HG02973 (cell line): ENCODE measurements around the gene SZT2.
"Not testable (repeated sequence)": the region's sequence is repeated elsewhere in the genome, so short reads cannot be mapped to it uniquely, and the experiment has no call there.

ENCODE experiments used
- ATAC-seq: cut with Tn5 transposase; IDR thresholded peaks from one replicate; pipeline ENCODE4 v1.9.1; 2021; ENCODE audit warnings: moderate library complexity; ENCODE audit not compliant: unreplicated experiment

Gene SZT2

GRCh38 chr1:43477716-43478115 is 88.0 kb downstream of the SZT2 start:
- no peak for ATAC-seq

- ATAC-seq: no peak
Measured at GRCh38 chr1:43479414-43479813, 89.7 kb downstream of the SZT2 start.

GRCh38 chr1:43481491-43481890 is 91.8 kb downstream of the SZT2 start:
- no peak for ATAC-seq

GRCh38 chr1:43482215-43482614 is 92.5 kb downstream of the SZT2 start:
- ATAC-seq: no peak

- no peak for ATAC-seq
Measured at GRCh38 chr1:43484367-43484766, 94.7 kb downstream of the SZT2 start.

GRCh38 chr1:43488165-43488564 is 98.5 kb downstream of the SZT2 start:
- no peak for ATAC-seq

GRCh38 chr1:43491061-43491460 is 101.4 kb downstream of the SZT2 start:
- ATAC-seq: no peak

GRCh38 chr1:43492826-43493225 is 103.1 kb downstream of the SZT2 start:
- no peak for ATAC-seq

- ATAC-seq: no peak
Measured at GRCh38 chr1:43493661-43494450, 104.2 kb downstream of the SZT2 start.

- ATAC-seq: no peak
Measured at GRCh38 chr1:43495204-43495603, 105.5 kb downstream of the SZT2 start.

GRCh38 chr1:43499898-43500297 is 110.2 kb downstream of the SZT2 start:
- no peak for ATAC-seq

- ATAC-seq: not testable (repeated sequence)
Measured at GRCh38 chr1:43501806-43502205, 112.1 kb downstream of the SZT2 start.

- no peak for ATAC-seq
Measured at GRCh38 chr1:43503534-43503933, 113.8 kb downstream of the SZT2 start.
